ENCODE data around the gene RNF8.

Gene RNF8

DNA sequence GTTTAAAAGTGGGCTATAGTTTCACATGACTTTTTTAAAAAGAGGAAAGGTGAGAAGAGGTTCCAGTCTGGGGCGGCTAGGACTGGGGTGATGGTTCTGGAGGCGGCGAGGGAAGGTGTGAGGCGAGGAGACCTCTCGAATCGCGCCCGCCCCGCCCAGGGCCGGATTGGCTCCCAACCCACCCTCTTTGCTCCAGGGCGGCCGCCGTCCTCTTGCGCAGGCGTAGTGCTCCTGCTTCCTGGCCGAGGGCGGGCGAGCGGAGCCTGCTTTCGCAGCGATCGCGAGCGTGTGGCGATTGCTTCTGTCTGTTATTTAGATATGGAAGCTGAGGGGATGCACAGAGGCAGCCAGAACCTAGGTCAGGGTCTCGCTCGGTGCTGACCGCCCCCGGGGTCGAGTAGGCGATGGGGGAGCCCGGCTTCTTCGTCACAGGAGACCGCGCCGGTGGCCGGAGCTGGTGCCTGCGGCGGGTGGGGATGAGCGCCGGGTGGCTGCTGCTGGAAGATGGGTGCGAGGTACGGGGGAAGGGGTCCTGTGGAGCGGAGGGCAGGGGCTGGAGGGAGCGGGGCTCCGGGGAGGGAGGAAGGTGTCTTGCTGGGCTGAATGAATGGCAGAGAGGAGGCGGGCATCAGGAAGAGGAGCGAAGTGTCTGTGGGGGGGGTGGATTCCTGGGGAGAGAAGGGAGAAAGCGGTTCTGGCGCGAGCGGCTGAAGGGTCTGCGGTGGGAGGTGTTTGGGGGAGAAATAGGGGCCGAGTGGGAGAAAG, at the start of gene RNF8 (continued):
- TF ChIP-seq, protein P1, sequence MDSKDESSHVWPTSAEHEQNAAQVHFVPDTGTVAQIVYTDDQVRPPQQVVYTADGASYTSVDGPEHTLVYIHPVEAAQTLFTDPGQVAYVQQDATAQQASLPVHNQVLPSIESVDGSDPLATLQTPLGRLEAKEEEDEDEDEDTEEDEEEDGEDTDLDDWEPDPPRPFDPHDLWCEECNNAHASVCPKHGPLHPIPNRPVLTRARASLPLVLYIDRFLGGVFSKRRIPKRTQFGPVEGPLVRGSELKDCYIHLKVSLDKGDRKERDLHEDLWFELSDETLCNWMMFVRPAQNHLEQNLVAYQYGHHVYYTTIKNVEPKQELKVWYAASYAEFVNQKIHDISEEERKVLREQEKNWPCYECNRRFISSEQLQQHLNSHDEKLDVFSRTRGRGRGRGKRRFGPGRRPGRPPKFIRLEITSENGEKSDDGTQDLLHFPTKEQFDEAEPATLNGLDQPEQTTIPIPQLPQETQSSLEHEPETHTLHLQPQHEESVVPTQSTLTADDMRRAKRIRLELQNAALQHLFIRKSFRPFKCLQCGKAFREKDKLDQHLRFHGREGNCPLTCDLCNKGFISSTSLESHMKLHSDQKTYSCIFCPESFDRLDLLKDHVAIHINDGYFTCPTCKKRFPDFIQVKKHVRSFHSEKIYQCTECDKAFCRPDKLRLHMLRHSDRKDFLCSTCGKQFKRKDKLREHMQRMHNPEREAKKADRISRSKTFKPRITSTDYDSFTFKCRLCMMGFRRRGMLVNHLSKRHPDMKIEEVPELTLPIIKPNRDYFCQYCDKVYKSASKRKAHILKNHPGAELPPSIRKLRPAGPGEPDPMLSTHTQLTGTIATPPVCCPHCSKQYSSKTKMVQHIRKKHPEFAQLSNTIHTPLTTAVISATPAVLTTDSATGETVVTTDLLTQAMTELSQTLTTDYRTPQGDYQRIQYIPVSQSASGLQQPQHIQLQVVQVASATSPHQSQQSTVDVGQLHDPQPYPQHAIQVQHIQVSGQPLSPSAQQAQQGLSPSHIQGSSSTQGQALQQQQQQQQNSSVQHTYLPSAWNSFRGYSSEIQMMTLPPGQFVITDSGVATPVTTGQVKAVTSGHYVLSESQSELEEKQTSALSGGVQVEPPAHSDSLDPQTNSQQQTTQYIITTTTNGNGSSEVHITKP (tag by site-specific recombination; IDR thresholded peaks at IDR 0.05) = peak; percentile 59; the same call in 1 of the 2 replicates
- TF ChIP-seq SP7 (tag by site-specific recombination; IDR thresholded peaks at IDR 0.05) = peak; percentile 52; the same call in 1 of the 2 replicates
- TF ChIP-seq ZNF660 (tag by site-specific recombination; IDR thresholded peaks at IDR 0.05) = peak; percentile 49
- peak; percentile 66 for TF ChIP-seq ZNF76 (tag by site-specific recombination; IDR thresholded peaks at IDR 0.05; ENCODE audit: borderline replicate concordance, low read depth)
- 0 out of 2 replicates have a peak, but pooled peaks have one; percentile 47 for TF ChIP-seq ZNF785 (tag by site-specific recombination; IDR thresholded peaks at IDR 0.05)
- TF ChIP-seq ZNF501 (tag by site-specific recombination; IDR thresholded peaks at IDR 0.05) = peak; percentile 87
- peak; percentile 87 for TF ChIP-seq GLIS2 (tag by site-specific recombination; IDR thresholded peaks at IDR 0.05)
- TF ChIP-seq, protein P2, sequence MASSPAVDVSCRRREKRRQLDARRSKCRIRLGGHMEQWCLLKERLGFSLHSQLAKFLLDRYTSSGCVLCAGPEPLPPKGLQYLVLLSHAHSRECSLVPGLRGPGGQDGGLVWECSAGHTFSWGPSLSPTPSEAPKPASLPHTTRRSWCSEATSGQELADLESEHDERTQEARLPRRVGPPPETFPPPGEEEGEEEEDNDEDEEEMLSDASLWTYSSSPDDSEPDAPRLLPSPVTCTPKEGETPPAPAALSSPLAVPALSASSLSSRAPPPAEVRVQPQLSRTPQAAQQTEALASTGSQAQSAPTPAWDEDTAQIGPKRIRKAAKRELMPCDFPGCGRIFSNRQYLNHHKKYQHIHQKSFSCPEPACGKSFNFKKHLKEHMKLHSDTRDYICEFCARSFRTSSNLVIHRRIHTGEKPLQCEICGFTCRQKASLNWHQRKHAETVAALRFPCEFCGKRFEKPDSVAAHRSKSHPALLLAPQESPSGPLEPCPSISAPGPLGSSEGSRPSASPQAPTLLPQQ (tag by site-specific recombination; IDR thresholded peaks at IDR 0.05) = peak; percentile 32; the same call in 1 of the 2 replicates
- peak; percentile 52 for TF ChIP-seq ZFHX2 (tag by site-specific recombination; conservative IDR thresholded peaks at IDR 0.05)
- no peak for TF ChIP-seq ZNF274 (IDR thresholded peaks at IDR 0.05; ENCODE audit: low read length)
- no peak for TF ChIP-seq ZNF274 (tag by site-specific recombination; IDR thresholded peaks at IDR 0.05; ENCODE audit: borderline replicate concordance)
- TF ChIP-seq, protein P3, sequence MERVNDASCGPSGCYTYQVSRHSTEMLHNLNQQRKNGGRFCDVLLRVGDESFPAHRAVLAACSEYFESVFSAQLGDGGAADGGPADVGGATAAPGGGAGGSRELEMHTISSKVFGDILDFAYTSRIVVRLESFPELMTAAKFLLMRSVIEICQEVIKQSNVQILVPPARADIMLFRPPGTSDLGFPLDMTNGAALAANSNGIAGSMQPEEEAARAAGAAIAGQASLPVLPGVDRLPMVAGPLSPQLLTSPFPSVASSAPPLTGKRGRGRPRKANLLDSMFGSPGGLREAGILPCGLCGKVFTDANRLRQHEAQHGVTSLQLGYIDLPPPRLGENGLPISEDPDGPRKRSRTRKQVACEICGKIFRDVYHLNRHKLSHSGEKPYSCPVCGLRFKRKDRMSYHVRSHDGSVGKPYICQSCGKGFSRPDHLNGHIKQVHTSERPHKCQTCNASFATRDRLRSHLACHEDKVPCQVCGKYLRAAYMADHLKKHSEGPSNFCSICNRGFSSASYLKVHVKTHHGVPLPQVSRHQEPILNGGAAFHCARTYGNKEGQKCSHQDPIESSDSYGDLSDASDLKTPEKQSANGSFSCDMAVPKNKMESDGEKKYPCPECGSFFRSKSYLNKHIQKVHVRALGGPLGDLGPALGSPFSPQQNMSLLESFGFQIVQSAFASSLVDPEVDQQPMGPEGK (tag by site-specific recombination; IDR thresholded peaks at IDR 0.05) = peak; percentile 92
- no peak for TF ChIP-seq TCF7L2 (IDR thresholded peaks at IDR 0.05; ENCODE audit: borderline replicate concordance, low read depth, low read length)
- TF ChIP-seq SP3 (tag by site-specific recombination; IDR thresholded peaks at IDR 0.05) = peak; percentile 44
- peak; percentile 42; the same call in 1 of the 2 replicates for TF ChIP-seq ZNF423 (tag by site-specific recombination; IDR thresholded peaks at IDR 0.05)
- no peak for TF ChIP-seq MYNN (tag by site-specific recombination; IDR thresholded peaks at IDR 0.05; ENCODE audit: borderline replicate concordance)
- TF ChIP-seq ZNF777 (tag by site-specific recombination; IDR thresholded peaks at IDR 0.05; ENCODE audit: borderline replicate concordance) = 0 out of 2 replicates have a peak, but pooled peaks have one; percentile 29
- TF ChIP-seq WT1 (tag by site-specific recombination; IDR thresholded peaks at IDR 0.05) = peak; percentile 38; the same call in 1 of the 2 replicates
- TF ChIP-seq ZNF221 (tag by site-specific recombination; IDR thresholded peaks at IDR 0.05; ENCODE audit: borderline replicate concordance) = no peak; the same call in 1 of the 2 replicates
- peak; percentile 63 for TF ChIP-seq EGR2 (tag by site-specific recombination; IDR thresholded peaks at IDR 0.05; ENCODE audit: low read depth)
- peak; percentile 38; the same call in 1 of the 2 replicates for TF ChIP-seq ZSCAN30 (tag by site-specific recombination; IDR thresholded peaks at IDR 0.05)
- TF ChIP-seq ZBTB20 (tag by site-specific recombination; IDR thresholded peaks at IDR 0.05) = peak; percentile 81
- TF ChIP-seq GLI2 (tag by site-specific recombination; IDR thresholded peaks at IDR 0.05; ENCODE audit: borderline replicate concordance, low read depth) = no peak
- TF ChIP-seq KLF1 (tag by site-specific recombination; IDR thresholded peaks at IDR 0.05) = peak; percentile 36; the same call in 1 of the 2 replicates
- TF ChIP-seq ZBTB21 (tag by site-specific recombination; IDR thresholded peaks at IDR 0.05) = peak; percentile 29
- peak; percentile 83 for TF ChIP-seq ZBTB8A (tag by site-specific recombination; IDR thresholded peaks at IDR 0.05)
- TF ChIP-seq BCL11B (tag by site-specific recombination; IDR thresholded peaks at IDR 0.05; ENCODE audit: low read depth) = peak; percentile 56; the same call in 1 of the 2 replicates
- no peak; the same call in 1 of the 2 replicates for TF ChIP-seq ZNF394 (tag by site-specific recombination; IDR thresholded peaks at IDR 0.05; ENCODE audit: borderline replicate concordance)
- no peak for TF ChIP-seq ZNF473 (tag by site-specific recombination; IDR thresholded peaks at IDR 0.05)
- TF ChIP-seq, protein P4, sequence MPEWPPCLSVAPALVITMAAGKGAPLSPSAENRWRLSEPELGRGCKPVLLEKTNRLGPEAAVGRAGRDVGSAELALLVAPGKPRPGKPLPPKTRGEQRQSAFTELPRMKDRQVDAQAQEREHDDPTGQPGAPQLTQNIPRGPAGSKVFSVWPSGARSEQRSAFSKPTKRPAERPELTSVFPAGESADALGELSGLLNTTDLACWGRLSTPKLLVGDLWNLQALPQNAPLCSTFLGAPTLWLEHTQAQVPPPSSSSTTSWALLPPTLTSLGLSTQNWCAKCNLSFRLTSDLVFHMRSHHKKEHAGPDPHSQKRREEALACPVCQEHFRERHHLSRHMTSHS (tag by site-specific recombination; IDR thresholded peaks at IDR 0.05) = peak; percentile 24; the same call in 1 of the 2 replicates
- TF ChIP-seq ZNF335 (tag by site-specific recombination; conservative IDR thresholded peaks at IDR 0.05) = peak; percentile 93
- TF ChIP-seq ZNF670 (tag by site-specific recombination; IDR thresholded peaks at IDR 0.05; ENCODE audit: low read depth) = no peak

All from HEK293 (cell line).